NT2/D1 (cell line): Measurements from ENCODE around the gene CRK.

Source experiments
- YY1 ChIP-seq: IDR thresholded peaks from 2 replicates; pipeline ENCODE4 v1.6.1; 2011; ENCODE audit not compliant: insufficient read length, insufficient read depth
- ZNF274 ChIP-seq: IDR thresholded peaks from 2 replicates; pipeline ENCODE4 v1.6.1; 2011; ENCODE audit warnings: mild to moderate bottlenecking, low read depth, low read length

GRCh38 chr17:1469231-1469852, 13.3 kb upstream of the CRK start:
- TF ChIP-seq ZNF274 (no peak), YY1 (no peak)
